Duodenal mucosa (tissue), 2 donors: ENCODE results near the gene TSHZ2.
A peak's percentile ranks its signal among the peaks of the same experiment; 100 is the strongest.

ENCODE experiments used
- H3K27ac ChIP-seq: one replicate; pipeline ENCODE4 v1.7.0; 2013; ENCODE audit warnings: low read depth, low read length
- H3K27me3 ChIP-seq, 2 donors: one replicate each; pipeline ENCODE4 v1.7.0; 2013; ENCODE audit warnings: low read length in 2 of 2, control low read depth in 1 of 2; ENCODE audit not compliant: insufficient read depth in 2 of 2, control insufficient read depth in 1 of 2
- H3K36me3 ChIP-seq, 2 donors: one replicate each; pipeline ENCODE4 v1.7.0; 2013; ENCODE audit warnings: low read length in 2 of 2, control low read depth in 1 of 2; ENCODE audit not compliant: insufficient read depth in 2 of 2, control insufficient read depth in 1 of 2
- H3K4me1 ChIP-seq, 2 donors: one replicate each; pipeline ENCODE4 v1.7.0; 2013; ENCODE audit warnings: low read length in 2 of 2, control low read depth in 1 of 2; ENCODE audit not compliant: insufficient read depth in 2 of 2, control insufficient read depth in 1 of 2
- H3K4me3 ChIP-seq, 2 donors: one replicate each; pipeline ENCODE4 v1.7.0; 2013; ENCODE audit warnings: low read length in 2 of 2, low read depth in 1 of 2
- H3K9ac ChIP-seq, 2 donors: one replicate each; pipeline ENCODE4 v1.7.0; 2013; ENCODE audit warnings: low read length in 2 of 2, low read depth in 1 of 2
- H3K9me3 ChIP-seq, 2 donors: one replicate each; pipeline ENCODE4 v1.7.0; 2013; ENCODE audit warnings: low read length in 2 of 2, control low read depth in 1 of 2; ENCODE audit not compliant: control insufficient read depth in 1 of 2

Gene TSHZ2

DNA sequence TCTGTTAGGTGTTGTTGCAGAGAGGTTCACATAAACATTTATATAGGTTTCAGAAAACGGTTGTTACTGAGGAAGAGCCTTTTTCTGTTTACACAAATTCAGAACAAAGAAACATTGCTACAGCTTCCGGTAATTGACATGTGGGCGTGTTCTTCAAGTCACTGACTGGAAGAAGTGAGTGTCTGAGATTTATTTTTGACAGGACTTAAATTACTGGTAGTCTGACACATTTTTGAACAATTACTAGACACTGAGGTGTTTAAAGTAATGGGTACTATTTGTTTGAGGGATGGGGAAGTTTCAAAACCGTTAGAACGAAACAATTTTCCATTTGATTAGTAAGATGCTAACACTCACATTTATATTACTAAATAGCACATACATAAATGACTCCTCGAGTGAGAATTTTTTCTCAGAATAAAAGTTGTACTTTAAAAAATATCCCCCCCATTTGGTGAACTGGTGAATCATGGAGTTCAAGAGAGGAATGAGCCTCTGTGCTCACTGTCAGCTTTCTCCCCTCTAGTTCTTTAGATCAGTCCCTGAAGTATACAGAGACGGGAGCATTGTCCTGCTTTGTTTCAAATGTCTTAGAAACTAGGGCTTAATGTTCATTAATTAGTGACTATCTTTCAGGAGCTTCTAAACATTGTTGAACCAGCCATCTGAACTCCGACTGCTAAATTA, 98.7 kb downstream of the TSHZ2 start:
- Histone ChIP-seq H3K4me3 (no peak overlapping the region), H3K36me3 (no peaks in the 10 kb centered on the region), H3K27ac (no peak overlapping the region), H3K9me3 (peaks cover 0 to 2% of the 10 kb centered on the region in 2 donors), H3K27me3 (no peaks in the 10 kb centered on the region), H3K4me1 (peaks cover 3 to 5% of the 10 kb centered on the region in 2 donors), H3K9ac (no peak overlapping the region)

DNA sequence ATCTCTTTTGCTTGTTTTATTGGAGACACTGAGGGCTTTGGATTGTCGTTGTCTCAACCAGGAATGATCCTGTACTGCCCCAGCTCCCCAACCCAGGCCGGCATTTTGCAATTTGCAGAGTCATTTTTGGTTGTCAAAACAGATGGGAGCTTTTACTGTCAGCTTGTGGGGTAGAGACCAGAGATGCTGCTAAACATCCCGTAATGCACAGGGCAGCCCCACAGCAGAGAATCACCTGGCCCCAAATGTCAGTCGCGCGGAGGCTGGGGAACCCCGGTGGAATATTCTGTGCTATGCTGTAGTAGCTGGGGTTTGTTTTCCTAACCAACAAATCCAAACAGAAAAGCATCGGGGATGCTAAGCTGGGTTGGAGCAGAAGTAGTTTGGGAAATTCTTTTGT, 99.7 kb downstream of the TSHZ2 start:
- no peak overlapping the region for H3K27ac ChIP-seq
- H3K4me1 ChIP-seq, result peaks cover 10 to 12% of the 10 kb centered on the region in 2 donors
- peaks cover 0 to 2% of the 10 kb centered on the region in 2 donors for H3K9me3 ChIP-seq
- no peaks in the 10 kb centered on the region for H3K36me3 ChIP-seq
- no peak overlapping the region for H3K9ac ChIP-seq
- H3K4me3 ChIP-seq, result no peak overlapping the region
- H3K27me3 ChIP-seq, result no peaks in the 10 kb centered on the region

DNA sequence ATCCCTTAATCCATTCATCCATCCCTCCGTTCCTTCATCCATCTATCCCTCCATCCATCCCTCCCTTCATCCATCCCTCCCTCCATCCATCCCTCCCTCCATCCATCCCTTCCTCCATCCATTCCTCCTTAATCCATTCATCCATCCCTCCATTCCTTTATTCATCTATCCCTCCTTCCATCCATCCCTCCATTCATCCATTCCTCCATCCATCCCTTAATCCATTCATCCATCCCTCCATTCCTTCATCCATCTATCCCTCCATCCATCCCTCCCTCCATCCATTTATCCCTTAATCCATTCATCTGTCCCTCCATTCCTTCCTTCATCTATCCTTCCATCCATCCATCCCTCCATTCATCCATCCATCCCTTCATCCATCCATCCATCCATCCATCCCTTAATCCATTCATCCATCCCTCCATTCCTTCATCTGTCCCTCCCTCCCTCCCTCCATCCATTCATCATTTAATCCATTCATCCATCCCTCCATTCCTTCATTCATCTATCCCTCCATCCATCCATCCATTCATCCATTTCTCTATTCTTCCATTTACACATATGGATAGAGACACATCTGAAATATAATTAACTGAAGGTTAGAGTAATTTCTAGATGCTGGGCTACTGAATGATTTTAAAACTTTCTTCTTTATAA, 100.9 kb downstream of the TSHZ2 start:
- H3K36me3 ChIP-seq, result no peaks in the 10 kb centered on the region

DNA sequence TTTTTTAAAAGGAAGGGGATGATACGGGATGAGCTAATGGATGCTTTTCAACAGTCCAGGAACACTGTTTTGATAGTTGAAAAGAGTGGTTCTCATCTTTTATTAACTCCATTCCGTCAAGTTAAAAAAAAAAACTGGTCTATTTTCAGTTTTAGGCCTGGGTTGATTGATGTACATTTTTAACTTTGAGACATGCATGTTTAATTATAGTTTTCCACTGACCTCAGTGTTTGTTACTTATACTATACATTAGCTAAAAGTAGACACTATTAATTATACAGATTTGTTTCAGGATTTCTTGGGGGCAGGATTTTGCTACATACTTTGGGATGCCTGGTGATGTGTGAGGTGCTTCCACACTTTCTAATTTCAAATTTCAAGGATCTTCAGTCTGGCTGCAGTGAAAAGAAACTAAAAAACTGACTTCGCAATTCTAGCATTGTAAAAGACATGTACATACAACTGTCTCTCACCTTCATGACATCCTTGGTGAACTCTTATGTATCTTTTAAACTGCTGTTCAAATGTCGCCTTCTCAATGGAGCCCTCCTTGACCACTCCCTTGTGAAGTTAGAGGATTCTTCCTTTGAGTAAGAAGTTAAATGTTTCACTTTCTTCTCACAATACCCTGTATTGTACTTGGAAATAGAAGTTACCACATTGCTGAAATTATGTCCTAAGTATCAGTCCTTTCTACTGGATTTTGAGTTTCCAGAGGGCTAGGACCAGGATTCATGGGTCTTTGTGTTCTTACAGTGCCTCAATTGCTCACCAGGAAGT, 101.7 kb downstream of the TSHZ2 start:
- Histone ChIP-seq H3K9ac (no peak overlapping the region), H3K4me3 (no peak overlapping the region), H3K27me3 (no peaks in the 10 kb centered on the region), H3K4me1 (peaks cover 18 to 24% of the 10 kb centered on the region in 2 donors), H3K27ac (no peak overlapping the region), H3K9me3 (no peaks in the 10 kb centered on the region), H3K36me3 (no peaks in the 10 kb centered on the region)

More for the DNA sequence above, 100.9 kb downstream of the TSHZ2 start:
- Histone ChIP-seq H3K4me1 (peaks cover 13 to 16% of the 10 kb centered on the region in 2 donors), H3K9ac (no peak overlapping the region), H3K4me3 (no peak overlapping the region), H3K27me3 (no peaks in the 10 kb centered on the region), H3K27ac (no peak overlapping the region), H3K9me3 (peaks cover 0 to under 1% of the 10 kb centered on the region in 2 donors)

DNA sequence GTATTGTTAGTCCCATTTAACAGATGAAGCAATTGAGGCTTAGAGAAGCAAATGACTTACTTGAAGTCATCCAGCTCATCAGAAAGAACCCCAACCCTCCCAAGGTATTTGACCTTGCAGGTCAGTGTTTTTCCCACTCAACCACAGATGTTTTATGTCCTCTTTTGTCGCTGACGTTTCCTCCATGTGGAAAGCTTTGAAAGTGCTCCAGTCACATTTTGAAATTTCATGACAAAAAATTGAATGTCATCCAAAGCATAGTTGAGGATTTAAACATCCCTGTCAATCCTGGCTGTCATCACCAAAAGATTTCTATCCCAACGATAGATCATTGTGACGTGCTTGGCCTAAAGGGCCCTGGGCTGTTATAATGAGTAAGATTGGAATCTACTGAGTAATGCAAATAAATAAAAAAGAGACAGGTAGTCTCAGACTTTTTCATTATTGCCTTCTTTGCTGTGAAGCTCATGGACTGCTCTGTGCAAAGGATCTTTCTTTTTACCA, 102.7 kb downstream of the TSHZ2 start:
- H3K4me3 ChIP-seq, result no peak overlapping the region
- peaks cover 27 to 33% of the 10 kb centered on the region in 2 donors for H3K4me1 ChIP-seq
- H3K9ac ChIP-seq, result no peak overlapping the region
- H3K36me3 ChIP-seq, result no peaks in the 10 kb centered on the region
- H3K9me3 ChIP-seq, result no peaks in the 10 kb centered on the region
- H3K27ac ChIP-seq, result no peak overlapping the region
- H3K27me3 ChIP-seq, result no peaks in the 10 kb centered on the region

DNA sequence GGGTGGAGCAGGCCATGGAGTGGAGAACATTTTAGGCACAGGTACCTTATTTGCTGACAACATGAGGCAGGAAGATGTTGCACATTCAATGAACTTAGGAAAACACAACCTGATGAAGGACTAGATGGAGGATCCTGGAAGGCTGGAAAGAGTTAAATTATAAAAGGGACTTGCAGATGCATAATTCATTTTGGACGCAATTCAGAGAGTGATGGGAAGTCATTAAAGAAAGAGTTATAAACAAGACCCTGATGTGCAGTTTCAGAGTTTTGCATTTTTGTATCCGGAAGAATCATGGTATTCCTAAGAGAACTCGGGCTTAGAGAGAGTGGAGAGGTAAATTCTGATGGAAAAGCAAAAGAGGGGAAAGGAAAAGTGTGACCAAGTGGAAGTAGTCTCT, 104.5 kb downstream of the TSHZ2 start:
- Histone ChIP-seq H3K27me3 (no peaks in the 10 kb centered on the region), H3K36me3 (no peaks in the 10 kb centered on the region), H3K27ac (no peak overlapping the region), H3K4me3 (no peak overlapping the region), H3K9me3 (no peaks in the 10 kb centered on the region), H3K4me1 (peaks cover 44 to 45% of the 10 kb centered on the region in 2 donors), H3K9ac (no peak overlapping the region)

DNA sequence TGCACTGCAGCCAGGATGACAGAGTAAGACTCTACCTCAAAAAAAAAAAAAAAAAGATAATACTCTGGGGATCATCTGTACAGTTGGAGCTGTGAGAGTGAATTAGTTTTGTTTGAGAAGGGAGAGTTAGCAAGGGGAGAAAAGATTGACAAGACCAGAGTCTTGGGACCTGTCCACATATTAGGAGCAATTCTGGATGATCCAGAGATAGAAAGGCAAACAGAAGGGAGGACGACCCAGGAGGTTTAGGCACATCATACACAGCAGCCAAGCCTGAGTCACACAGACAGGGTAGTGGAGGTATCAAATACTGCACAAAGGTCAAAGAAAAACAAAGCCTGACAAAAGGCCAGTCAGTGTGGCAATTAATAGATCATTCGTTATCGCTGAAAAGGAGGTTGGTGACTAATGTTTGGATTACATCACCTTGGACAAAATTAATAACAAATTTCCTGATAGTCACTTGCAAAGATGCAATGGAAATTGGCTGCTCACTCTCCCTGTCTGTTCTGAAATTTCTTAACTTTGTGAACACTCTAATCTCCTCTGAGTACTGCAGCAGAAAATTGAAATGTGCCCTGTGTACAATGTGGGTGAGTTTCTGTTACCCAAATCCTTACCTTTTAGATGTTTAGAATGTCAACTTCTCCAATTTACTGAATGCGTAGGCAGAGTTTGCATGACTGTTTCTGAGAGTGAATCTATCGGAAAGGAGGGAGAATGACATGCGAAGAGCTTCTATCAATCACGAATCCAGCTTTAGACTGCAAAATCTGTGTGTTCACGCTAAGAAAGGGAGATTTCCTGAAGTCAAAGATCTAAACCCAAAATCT, 105.4 kb downstream of the TSHZ2 start:
- Histone ChIP-seq H3K9me3 (no peaks in the 10 kb centered on the region), H3K36me3 (no peaks in the 10 kb centered on the region), H3K4me1 (peaks cover 44 to 45% of the 10 kb centered on the region in 2 donors), H3K9ac (no peak overlapping the region), H3K4me3 (no peak overlapping the region), H3K27me3 (no peaks in the 10 kb centered on the region), H3K27ac (no peak overlapping the region)

DNA sequence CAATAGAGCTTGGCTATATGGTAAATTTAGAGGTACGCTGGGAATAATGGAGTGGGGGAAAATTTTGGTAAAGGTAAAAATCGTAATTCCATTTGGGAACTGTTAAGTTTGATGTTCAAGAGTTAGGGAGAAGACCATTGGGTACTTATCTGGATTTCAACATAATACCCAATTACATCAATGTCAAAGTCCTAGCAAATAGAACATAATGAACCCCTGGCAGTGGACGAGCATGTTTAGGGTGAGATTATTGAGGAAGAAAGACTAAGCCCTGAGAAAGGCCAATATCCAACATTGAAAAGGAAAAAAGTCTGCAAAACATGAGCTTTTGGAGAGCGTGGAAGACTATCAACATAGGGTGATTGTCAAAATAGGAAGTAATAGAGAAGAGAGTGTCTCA, 106.6 kb downstream of the TSHZ2 start:
- H3K27ac ChIP-seq, result no peak overlapping the region
- no peaks in the 10 kb centered on the region for H3K36me3 ChIP-seq
- no peaks in the 10 kb centered on the region for H3K9me3 ChIP-seq
- H3K9ac ChIP-seq, result no peak overlapping the region
- H3K27me3 ChIP-seq, result no peaks in the 10 kb centered on the region
- H3K4me3 ChIP-seq, result peak overlapping the region in 1 of 2 donors; percentile 44
- H3K4me1 ChIP-seq, result peaks cover 44 to 45% of the 10 kb centered on the region in 2 donors

DNA sequence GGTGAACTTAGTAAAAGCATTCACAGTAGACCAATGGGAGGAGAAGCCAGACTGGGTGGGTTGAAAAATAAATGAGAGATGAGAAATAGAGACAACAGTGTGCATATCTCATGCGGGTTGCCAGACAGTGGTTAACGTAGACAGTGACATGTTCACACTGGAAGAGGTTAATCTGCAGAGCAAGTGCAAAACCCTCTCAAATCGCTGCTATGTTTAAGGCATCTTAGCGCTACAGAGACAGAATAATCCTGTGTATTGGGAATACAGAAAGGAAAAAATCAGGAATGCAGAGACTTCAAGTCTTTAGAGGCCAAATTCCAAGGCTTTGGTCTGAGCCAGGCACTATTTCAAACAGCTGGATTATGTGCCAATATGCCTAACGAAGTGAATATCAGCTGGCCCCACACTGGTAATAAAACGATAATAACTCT, 107.1 kb downstream of the TSHZ2 start:
- Histone ChIP-seq H3K36me3 (no peaks in the 10 kb centered on the region), H3K4me1 (peaks cover 44 to 45% of the 10 kb centered on the region in 2 donors), H3K27me3 (no peaks in the 10 kb centered on the region), H3K27ac (no peak overlapping the region), H3K9ac (no peak overlapping the region), H3K4me3 (peak overlapping the region in 1 of 2 donors; percentile 44), H3K9me3 (no peaks in the 10 kb centered on the region)
